ENCODE data around the gene MAN1A1. TPM values are rescaled to one million over a fixed set of nuclear protein-coding genes. Genes with fewer than 3 reads are reported as not detected.

MAN1A1 gene
- total and polyA plus RNA-seq, 2 of the 8 experiments (the other 6 are each of a cell fraction or from before 2014, with no cell fraction given): 1.8 to 5.4 TPM

DNA sequence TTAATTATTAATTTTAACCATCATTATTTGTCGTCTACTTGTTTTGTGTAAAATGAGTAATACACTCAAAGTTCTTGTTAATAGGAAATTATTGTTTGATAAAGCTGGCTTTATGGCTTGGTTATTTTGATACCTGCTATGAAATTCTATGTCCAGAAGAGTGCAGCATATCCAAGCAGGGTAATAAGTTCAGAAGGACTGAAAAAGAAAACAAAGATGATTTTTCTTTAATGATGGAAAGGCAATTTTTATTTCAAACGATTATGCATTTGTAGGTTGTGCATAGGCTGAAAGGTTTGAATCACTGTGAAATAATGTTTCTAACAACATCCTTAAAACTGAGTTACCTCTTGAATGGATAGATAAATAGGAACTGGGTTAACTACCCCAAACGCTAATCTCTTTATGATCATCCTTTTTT, 1.4 kb upstream of the MAN1A1 start:
- no peak overlapping the region for H2BK5ac ChIP-seq (ENCODE audit: low read depth, low read length)
- H2BK20ac ChIP-seq (ENCODE audit: low read length): no peak overlapping the region
- no peak overlapping the region for H3K14ac ChIP-seq (ENCODE audit: insufficient read length)
- H4K20me1 ChIP-seq (replicated peaks in 1 of 2; ENCODE audit: control insufficient read depth in 1 of 2, insufficient read depth in 2 of 2, low read length in 2 of 2): no peaks in the 10 kb centered on the region
- TF ChIP-seq CBX5 (IDR thresholded peaks at IDR 0.05; ENCODE audit: low read depth, low read length) (no peak), RAD21 (IDR thresholded peaks at IDR 0.05 in 1 of 2, conservative IDR thresholded peaks at IDR 0.05 in 1 of 2; ENCODE audit: low read depth in 2 of 2, low read length in 2 of 2) (peak in 1 of 2 experiments; percentile 25; a peak in 1 of 4 replicates), CREB1 (IDR thresholded peaks at IDR 0.05) (no peak), EZH2 (IDR thresholded peaks at IDR 0.05; ENCODE audit: low read depth, low read length, severe bottlenecking) (no peak), NRF1 (IDR thresholded peaks at IDR 0.05; ENCODE audit: low read depth, low read length) (no peak)
- CTCF ChIA-PET (ENCODE audit: partially characterized antibody): interaction anchor here (1.0 kb wide), 1 partner anchor 12 kb away, joined by 3 read pairs; no protein-coding TSS in a partner anchor
- H3K79me2 ChIP-seq (ENCODE audit: control insufficient read depth in 1 of 2, insufficient read depth in 2 of 2, low read length in 2 of 2): no peaks in the 10 kb centered on the region
- peaks cover 2 to 10% (median 5%) of the 10 kb centered on the region in 4 experiments; a peak in 4 of 7 replicates for H3K4me1 ChIP-seq (replicated peaks in 1 of 4; ENCODE audit: control insufficient read depth in 3 of 4, insufficient read depth in 4 of 4, low read length in 3 of 4)
- H3K9me3 ChIP-seq (ENCODE audit: insufficient read depth in 2 of 2, low read depth in 1 of 2, low read length in 1 of 2): no peaks in the 10 kb centered on the region
- 84% methylated on average over 3 of the region's 3 CpGs; no CpG with 5 or more reads in 1 of the 2 experiments for WGBS, 2 experiments (ENCODE audit: extremely low coverage in 1 of 2, insufficient coverage in 1 of 2, insufficient read length in 1 of 2, insufficient replicate concordance in 2 of 2, low coverage in 1 of 2, low lambda C conversion rate in 2 of 2, missing lambda C conversion rate in 1 of 2)
- H3K4me3 ChIP-seq (ENCODE audit: extremely low read depth in 1 of 4, insufficient read depth in 2 of 4, low read depth in 3 of 4, low read length in 4 of 4): peak overlapping the region in 1 of 4 experiments; percentile 94; a peak in 2 of 8 replicates
- no peak overlapping the region for H2AFZ ChIP-seq (ENCODE audit: low read length)
- no peak overlapping the region for H3K23ac ChIP-seq (ENCODE audit: insufficient read length)
- no peak overlapping the region for H2BK15ac ChIP-seq (ENCODE audit: low read length)
- H3K79me1 ChIP-seq (ENCODE audit: low read depth, low read length): no peaks in the 10 kb centered on the region
- POLR2A ChIA-PET (ENCODE audit: partially characterized antibody): interaction anchor here (1.1 kb wide), 1 partner anchor 55 kb away, joined by 3 read pairs; no protein-coding TSS in a partner anchor
- no peak overlapping the region for H4K8ac ChIP-seq (ENCODE audit: extremely low read depth, insufficient read depth, low read length)
- no peak overlapping the region for H4K91ac ChIP-seq (replicated peaks; ENCODE audit: insufficient read length, low read length)
- peaks cover 0 to 18% (median 14%) of the 10 kb centered on the region in 4 experiments; a peak in 6 of 7 replicates for H3K27me3 ChIP-seq (replicated peaks in 1 of 4; ENCODE audit: control insufficient read depth in 3 of 4, extremely low read depth in 1 of 4, insufficient read depth in 3 of 4, low read length in 3 of 4)
- H3K27ac ChIP-seq (ENCODE audit: low read depth, low read length): no peak overlapping the region
- no peak overlapping the region for H2BK12ac ChIP-seq (ENCODE audit: low read depth, low read length)
- no peak overlapping the region for H4K5ac ChIP-seq (ENCODE audit: insufficient read length, low read depth, low read length)
- H3K56ac ChIP-seq (replicated peaks; ENCODE audit: insufficient read length, low read depth, low read length): no peak overlapping the region
- no peaks in the 10 kb centered on the region for H3K36me3 ChIP-seq (ENCODE audit: control insufficient read depth in 2 of 4, insufficient read depth in 4 of 4, low read length in 3 of 4)
- no peak overlapping the region for H3K9ac ChIP-seq (replicated peaks in 1 of 4; ENCODE audit: extremely low read depth in 1 of 4, low read depth in 3 of 4, low read length in 3 of 4)
- no peak overlapping the region for H3K4ac ChIP-seq (replicated peaks; ENCODE audit: insufficient read length, low read depth, low read length)
- no peak overlapping the region for H2BK120ac ChIP-seq (replicated peaks; ENCODE audit: low read depth, low read length)
- FAIRE-seq (no peak), DNase-seq (ENCODE audit: low read depth in 1 of 2, low spot score in 2 of 2) (no peak)
- peaks cover 15% of the 10 kb centered on the region; the same call in 1 of the 2 replicates for H3K23me2 ChIP-seq (ENCODE audit: low read depth, low read length)
- no peak overlapping the region for H2AK5ac ChIP-seq (ENCODE audit: low read depth, low read length)
- no peak overlapping the region for H3K18ac ChIP-seq (ENCODE audit: extremely low read depth, low read length)
- H3K4me2 ChIP-seq (ENCODE audit: insufficient read depth in 1 of 2, low read depth in 2 of 2, low read length in 2 of 2): peak overlapping the region; percentile 83 to 88
